C1 segment of cervical spinal cord (tissue), 14 donors: ENCODE data around the gene RFC4.
"Not testable (repeated sequence)": the region's sequence is repeated elsewhere in the genome, so short reads cannot be mapped to it uniquely, and the experiment has no call there.

ENCODE experiments used
- DNase-seq, 14 donors: peaks; one replicate each; lab custom pipeline; 2025; lab: John Stamatoyannopoulos, UW

The RFC4 gene

GRCh38 chr3:186825294-186825821 is 19.1 kb upstream of the RFC4 start:
- DNase-seq, result peak in 9 of 14 donors; percentile 9 to 65 (median 22)

- no peak for DNase-seq
These were observed 18.3 kb upstream of the RFC4 start for GRCh38 chr3:186824430-186825139.

- DNase-seq, result no peak
These were observed 17.1 kb upstream of the RFC4 start for GRCh38 chr3:186823386-186823785.

GRCh38 chr3:186822388-186822759 is 16.1 kb upstream of the RFC4 start:
- DNase-seq, result not testable (repeated sequence)

- no peak for DNase-seq
These were observed 15.4 kb upstream of the RFC4 start for GRCh38 chr3:186821429-186822387.

- no peak for DNase-seq
These were observed 12.7 kb upstream of the RFC4 start for GRCh38 chr3:186818956-186819355.

GRCh38 chr3:186818516-186818915 is 12.2 kb upstream of the RFC4 start:
- DNase-seq, result no peak

GRCh38 chr3:186815435-186815834 is 9.2 kb upstream of the RFC4 start:
- DNase-seq, result no peak

- DNase-seq, result no peak
These were observed 7.8 kb upstream of the RFC4 start for GRCh38 chr3:186814100-186814499.

- DNase-seq, result not testable (repeated sequence)
These were observed 5.0 kb upstream of the RFC4 start for GRCh38 chr3:186811313-186811712.

GRCh38 chr3:186810336-186810996 is 4.2 kb upstream of the RFC4 start:
- no peak for DNase-seq

GRCh38 chr3:186807231-186807630 is 949 bp upstream of the RFC4 start:
- no peak for DNase-seq

GRCh38 chr3:186803447-186803846 is 2.8 kb downstream of the RFC4 start:
- DNase-seq, result not testable (repeated sequence)

- no peak for DNase-seq
These were observed 3.6 kb downstream of the RFC4 start for GRCh38 chr3:186802701-186803100.

- DNase-seq, result no peak
These were observed 6.0 kb downstream of the RFC4 start for GRCh38 chr3:186800285-186800684.

- DNase-seq, result no peak
These were observed 7.9 kb downstream of the RFC4 start for GRCh38 chr3:186798239-186798874.

- DNase-seq, result no peak
These were observed 15.9 kb downstream of the RFC4 start for GRCh38 chr3:186790261-186790981.

- no peak for DNase-seq
These were observed 16.6 kb downstream of the RFC4 start for GRCh38 chr3:186789554-186790260.

- DNase-seq, result no peak
These were observed 17.6 kb downstream of the RFC4 start for GRCh38 chr3:186788482-186789370.
